H1 (cell line): ENCODE results near the gene AKAP9. TPM values are rescaled to one million over a fixed set of nuclear protein-coding genes. Genes with fewer than 3 reads are reported as not detected.

Source experiments
- CTCF ChIA-PET: fragments of 300-600 bp; sonication (Branson Sonifier 250); formaldehyde crosslinking; loops from one replicate; lab custom pipeline; 2021; ENCODE audit not compliant: partially characterized antibody; lab: Charles Lee
- POLR2A ChIA-PET: fragments of 300-600 bp; sonication (Branson Sonifier 250); formaldehyde crosslinking; loops from one replicate; lab custom pipeline; 2021; ENCODE audit warnings: inconsistent platforms; ENCODE audit not compliant: partially characterized antibody; lab: Charles Lee
- DNase-seq, 2 experiments: peaks; one replicate each; pipeline versions ENCODE4 v3.0.0 to v3.0.0-alpha.2; 2010 to 2022; ENCODE audit warnings: low spot score in 2 of 2, low read depth in 1 of 2, mixed read lengths in 1 of 2
- FAIRE-seq: peaks from 2 replicates; lab custom pipeline; 2011; peaks lifted over from hg19 to GRCh38; lab: Jason Lieb, UNC
- H2AFZ ChIP-seq: 2 replicates; pipeline ENCODE4 v1.8.1; 2012; ENCODE audit warnings: low read length, inconsistent platforms
- H2AK5ac ChIP-seq: 2 replicates; pipeline ENCODE4 v1.6.1; 2013; ENCODE audit warnings: low read depth, low read length
- H2BK120ac ChIP-seq: replicated peaks from 2 replicates; pipeline ENCODE3; 2013; ENCODE audit warnings: low read depth, low read length, inconsistent platforms
- H2BK12ac ChIP-seq: 2 replicates; pipeline ENCODE4 v1.6.1; 2013; ENCODE audit warnings: low read depth, low read length
- H2BK15ac ChIP-seq: 2 replicates; pipeline ENCODE4 v1.6.1; 2013; ENCODE audit warnings: low read length
- H2BK20ac ChIP-seq: 2 replicates; pipeline ENCODE4 v1.6.1; 2013; ENCODE audit warnings: low read length
- H2BK5ac ChIP-seq: 2 replicates; pipeline ENCODE4 v1.6.1; 2013; ENCODE audit warnings: low read depth, low read length
- H3K14ac ChIP-seq: 2 replicates; pipeline ENCODE4 v1.6.1; 2013; ENCODE audit warnings: inconsistent platforms; ENCODE audit not compliant: insufficient read length
- H3K18ac ChIP-seq: 2 replicates; pipeline ENCODE4 v1.6.1; 2013; ENCODE audit warnings: low read length; ENCODE audit errors: extremely low read depth
- H3K23ac ChIP-seq: 2 replicates; pipeline ENCODE4 v1.6.1; 2013; ENCODE audit warnings: inconsistent platforms; ENCODE audit not compliant: insufficient read length
- H3K23me2 ChIP-seq: 2 replicates; pipeline ENCODE4 v1.6.1; 2013; ENCODE audit warnings: low read depth, low read length
- H3K27ac ChIP-seq: 2 replicates; pipeline ENCODE4 v1.6.1; 2011; ENCODE audit warnings: low read depth, low read length, inconsistent platforms
- H3K27me3 ChIP-seq, 4 experiments: replicated peaks in 1 of 4; 1 replicate in 1 of 4; 2 replicates in 3 of 4; pipeline versions ENCODE4 v1.6.1 to v1.8.1; 2011 to 2013; ENCODE audit warnings: low read length in 3 of 4, mild to moderate bottlenecking in 3 of 4, inconsistent platforms in 2 of 4, mixed read lengths in 2 of 4, moderate library complexity in 1 of 4; ENCODE audit not compliant: control insufficient read depth in 3 of 4, insufficient read depth in 3 of 4; ENCODE audit errors: extremely low read depth in 1 of 4
- H3K36me3 ChIP-seq, 4 experiments: 2 replicates each; pipeline versions ENCODE4 v1.6.1 to v1.8.1; 2011 to 2013; ENCODE audit warnings: mild to moderate bottlenecking in 4 of 4, low read length in 3 of 4, moderate library complexity in 2 of 4, control low read depth in 1 of 4, inconsistent platforms in 1 of 4; ENCODE audit not compliant: insufficient read depth in 4 of 4, control insufficient read depth in 2 of 4
- H3K4ac ChIP-seq: replicated peaks from 2 replicates; pipeline ENCODE3; 2013; ENCODE audit warnings: low read length, low read depth, mixed read lengths, inconsistent platforms; ENCODE audit not compliant: insufficient read length
- H3K4me1 ChIP-seq, 4 experiments: replicated peaks in 1 of 4; 1 replicate in 1 of 4; 2 replicates in 3 of 4; pipeline versions ENCODE4 v1.6.1 to v1.8.1; 2011 to 2013; ENCODE audit warnings: low read length in 3 of 4, inconsistent platforms in 2 of 4, mixed read lengths in 1 of 4; ENCODE audit not compliant: insufficient read depth in 4 of 4, control insufficient read depth in 3 of 4
- H3K4me2 ChIP-seq, 2 experiments: 2 replicates each; pipeline versions ENCODE4 v1.6.1 to v1.8.1; 2011 to 2013; ENCODE audit warnings: low read depth in 2 of 2, low read length in 2 of 2, control low read depth in 1 of 2, inconsistent platforms in 1 of 2, mild to moderate bottlenecking in 1 of 2; ENCODE audit not compliant: insufficient read depth in 1 of 2
- H3K4me3 ChIP-seq, 4 experiments: fragments of 200-600, 300-600 bp in 1 of 4; sonication (generic), shearing (Covaris generic), sonication (Bioruptor Twin) in 1 of 4; 2 replicates each; pipeline versions ENCODE4 v1.5.1 to v1.8.1; 2011 to 2016; ENCODE audit warnings: low read length in 4 of 4, low read depth in 3 of 4, control low read depth in 2 of 4, inconsistent platforms in 2 of 4, mild to moderate bottlenecking in 2 of 4, mixed read lengths in 1 of 4, moderate library complexity in 1 of 4; ENCODE audit not compliant: insufficient read depth in 2 of 4; ENCODE audit errors: extremely low read depth in 1 of 4
- H3K56ac ChIP-seq: replicated peaks from 2 replicates; pipeline ENCODE3; 2013; ENCODE audit warnings: low read depth, mild to moderate bottlenecking, mixed read lengths, low read length, inconsistent platforms; ENCODE audit not compliant: insufficient read length
- H3K79me1 ChIP-seq: 2 replicates; pipeline ENCODE4 v1.6.1; 2013; ENCODE audit warnings: low read depth, low read length, control low read depth
- H3K79me2 ChIP-seq, 2 experiments: 2 replicates each; pipeline versions ENCODE4 v1.6.1 to v1.8.1; 2012 to 2013; ENCODE audit warnings: low read length in 2 of 2, mild to moderate bottlenecking in 2 of 2, inconsistent platforms in 1 of 2; ENCODE audit not compliant: insufficient read depth in 2 of 2, control insufficient read depth in 1 of 2
- H3K9ac ChIP-seq, 4 experiments: replicated peaks in 1 of 4; 1 replicate in 1 of 4; 2 replicates in 3 of 4; pipeline versions ENCODE4 v1.6.1 to v1.8.1; 2011 to 2013; ENCODE audit warnings: low read depth in 3 of 4, low read length in 3 of 4, control low read depth in 2 of 4, mild to moderate bottlenecking in 2 of 4, moderate library complexity in 2 of 4, inconsistent platforms in 1 of 4; ENCODE audit errors: extremely low read depth in 1 of 4
- H3K9me3 ChIP-seq, 2 experiments: 2 replicates each; pipeline versions ENCODE4 v1.6.1 to v1.8.1; 2012 to 2013; ENCODE audit warnings: mild to moderate bottlenecking in 2 of 2, moderate library complexity in 2 of 2, control low read depth in 1 of 2, inconsistent platforms in 1 of 2, low read depth in 1 of 2, low read length in 1 of 2, mixed read lengths in 1 of 2; ENCODE audit not compliant: insufficient read depth in 2 of 2
- H4K20me1 ChIP-seq, 2 experiments: replicated peaks in 1 of 2; 2 replicates each; pipeline versions ENCODE3 to v1.8.1; 2011 to 2013; ENCODE audit warnings: inconsistent platforms in 2 of 2, low read length in 2 of 2, mild to moderate bottlenecking in 1 of 2; ENCODE audit not compliant: insufficient read depth in 2 of 2, control insufficient read depth in 1 of 2
- H4K5ac ChIP-seq: 2 replicates; pipeline ENCODE4 v1.6.1; 2013; ENCODE audit warnings: low read length, low read depth, mixed read lengths, inconsistent platforms; ENCODE audit not compliant: insufficient read length
- H4K8ac ChIP-seq: 2 replicates; pipeline ENCODE4 v1.8.0; 2013; ENCODE audit warnings: mild to moderate bottlenecking, moderate library complexity, low read length, inconsistent platforms; ENCODE audit not compliant: insufficient read depth; ENCODE audit errors: extremely low read depth
- H4K91ac ChIP-seq: replicated peaks from 2 replicates; pipeline ENCODE3; 2013; ENCODE audit warnings: low read length, mixed read lengths, inconsistent platforms; ENCODE audit not compliant: insufficient read length
- POLR2AphosphoS5 ChIP-seq: IDR thresholded peaks from 2 replicates; pipeline ENCODE4 v1.6.1; 2011; ENCODE audit warnings: low read depth, low read length
- TBP ChIP-seq: IDR thresholded peaks from 2 replicates; pipeline ENCODE4 v1.6.1; 2011; ENCODE audit warnings: low read depth, low read length, improper control_type of control experiment
- WGBS, 2 experiments: shearing (Covaris generic) in 1 of 2; methylation state at CpG; one replicate each; pipeline versions ENCODE4 v1.1.6 to v1.1.7; 2013 to 2015; ENCODE audit warnings: low lambda C conversion rate in 2 of 2, mixed read lengths in 2 of 2, inconsistent platforms in 1 of 2, low coverage in 1 of 2, missing lambda C conversion rate in 1 of 2; ENCODE audit not compliant: insufficient replicate concordance in 2 of 2, insufficient coverage in 1 of 2, insufficient read length in 1 of 2; ENCODE audit errors: extremely low coverage in 1 of 2, missing lambda C conversion rate in 1 of 2; 5-methylcytosine and 5-hydroxymethylcytosine counted together
- polyA plus RNA-seq, 7 experiments: library from polyadenylated mRNA; depleted of rRNA in 3 of 7; stranded (reverse) in 5 of 7; unstranded in 2 of 7; fragments of >200 nt in 5 of 7; fragments of 200-250 nt in 2 of 7; gene quantifications; 1 replicate in 5 of 7; 2 replicates in 1 of 7; 4 replicates in 1 of 7; pipeline versions ENCODE4 v1.2.1 to v1.2.3, GENCODE V29; 2011 to 2013; ENCODE audit warnings: missing spikeins in 2 of 7, mixed read lengths in 2 of 7
- total RNA-seq: library from RNA; stranded (reverse); fragmentation: NEBNext Ultra II Directional; extraction: Animal tissue kit (Norgen Biotek cat#: 25700); gene quantifications from 2 replicates; pipeline ENCODE4 v1.2.1, GENCODE V29; 2021

Gene AKAP9
- total and polyA plus RNA-seq, 2 of the 8 experiments (the other 6 are each of a cell fraction or from before 2014, with no cell fraction given): 6.2 to 26.3 TPM

DNA sequence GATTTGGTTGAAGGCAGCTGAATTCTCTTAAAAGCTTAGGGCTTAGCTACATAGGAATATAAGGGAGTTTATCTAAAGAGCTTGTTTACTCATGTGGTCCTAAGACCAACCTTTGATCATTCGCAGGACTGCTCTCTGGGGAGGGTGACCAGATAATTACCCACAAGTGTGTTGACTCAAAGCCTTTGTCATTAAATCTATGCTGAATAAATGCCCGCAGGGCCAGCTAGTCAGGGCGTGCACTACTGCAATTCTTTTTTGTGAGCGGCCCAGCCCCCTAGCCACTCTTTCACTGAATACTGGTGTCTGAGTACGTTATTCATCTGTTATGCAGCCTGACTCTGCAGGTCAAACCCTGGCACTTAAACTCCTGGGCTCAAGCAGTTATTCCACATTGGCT lies 69.6 kb downstream of the AKAP9 start:
- Histone ChIP-seq H3K27me3 (no peaks in the 10 kb centered on the region), H3K18ac (no peak overlapping the region), H3K4me2 (no peak overlapping the region), H3K4ac (no peak overlapping the region), H3K9me3 (peaks cover 7 to 11% of the 10 kb centered on the region in 2 experiments; a peak in 3 of 4 replicates), H3K14ac (no peak overlapping the region), H3K56ac (no peak overlapping the region), H3K27ac (no peak overlapping the region), H3K4me3 (no peak overlapping the region), H3K79me2 (no peaks in the 10 kb centered on the region), H4K5ac (no peak overlapping the region), H3K79me1 (no peaks in the 10 kb centered on the region), H3K9ac (no peak overlapping the region), H2BK120ac (no peak overlapping the region), H4K91ac (no peak overlapping the region), H2BK12ac (no peak overlapping the region), H3K36me3 (peaks cover 0 to 18% (median 3%) of the 10 kb centered on the region in 4 experiments; a peak in 2 of 8 replicates), H2BK5ac (no peak overlapping the region), H2AFZ (no peak overlapping the region), H3K23me2 (no peaks in the 10 kb centered on the region), H2BK15ac (no peak overlapping the region), H2AK5ac (no peak overlapping the region), H2BK20ac (no peak overlapping the region), H4K8ac (no peak overlapping the region), H3K23ac (no peak overlapping the region), H3K4me1 (no peaks in the 10 kb centered on the region), H4K20me1 (no peaks in the 10 kb centered on the region)
- FAIRE-seq (no peak), DNase-seq (no peak)
- ChIA-PET POLR2A (no interaction called here), CTCF (interaction anchor here (0.6 kb wide), 1 partner anchor 82 kb away, joined by 3 read pairs; no protein-coding TSS in a partner anchor)
- whole genome bisulfite sequencing, 2 experiments: 89% methylated on average over 5 of the region's 5 CpGs; no CpG with 5 or more reads in 1 of the 2 experiments
- TF ChIP-seq POLR2AphosphoS5: no peak
- no peak for TF ChIP-seq TBP
